ENCODE measurements around the gene NFIB. TPM values are rescaled to one million over a fixed set of nuclear protein-coding genes. Genes with fewer than 3 reads are reported as not detected.
A peak's percentile ranks its signal among the peaks of the same experiment; 100 is the strongest.

Gene NFIB
- total RNA-seq, 1 donor from 2014 or later, result 116 TPM

GRCh38 chr9:14345354-14346230 lies 31.7 kb upstream of the NFIB start:
- DNase-seq (ENCODE audit: low spot score), result no peak

- DNase-seq (ENCODE audit: low spot score), result no peak
These were observed 31.0 kb upstream of the NFIB start for GRCh38 chr9:14344941-14345353.

GRCh38 chr9:14344053-14344524 lies 30.1 kb upstream of the NFIB start:
- no peak for DNase-seq (ENCODE audit: low spot score)

- no peak for DNase-seq (ENCODE audit: low spot score)
These were observed 29.5 kb upstream of the NFIB start for GRCh38 chr9:14343261-14344031.

GRCh38 chr9:14342736-14343135 lies 28.8 kb upstream of the NFIB start:
- DNase-seq (ENCODE audit: low spot score), result no peak

DNA sequence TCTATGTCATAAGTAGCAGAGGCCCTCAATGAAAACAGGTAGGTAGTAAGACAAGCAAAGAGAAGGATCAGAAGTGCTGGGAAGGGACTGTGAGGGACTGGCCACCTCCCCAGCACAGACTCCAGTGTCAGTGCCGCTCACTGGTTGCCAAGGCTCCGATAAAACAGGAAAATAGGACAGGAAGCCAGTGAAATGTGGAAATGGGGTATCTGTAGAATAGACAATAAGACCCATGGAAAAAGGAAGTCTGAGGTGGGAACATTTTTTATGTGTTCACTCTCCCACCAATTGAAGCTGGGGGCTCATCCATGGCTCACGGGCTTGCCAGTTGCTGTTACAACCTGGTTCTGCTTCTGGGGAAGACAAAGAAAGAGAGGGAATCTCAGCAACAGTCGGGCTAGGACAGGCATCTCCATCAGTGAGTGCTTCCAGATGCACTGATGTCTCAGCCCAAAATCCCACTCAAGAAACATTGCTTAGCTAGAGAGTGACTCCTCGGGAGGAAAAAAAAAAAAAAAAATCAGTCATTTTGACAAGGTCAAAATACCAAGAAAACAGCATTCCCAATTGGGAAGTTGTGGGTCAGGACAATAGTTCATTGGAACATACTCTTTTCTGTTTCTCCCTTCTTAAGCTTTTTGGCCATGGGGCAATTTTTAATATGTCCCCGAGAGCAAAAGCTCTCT lies 27.6 kb upstream of the NFIB start:
- DNase-seq (ENCODE audit: low spot score), result no peak

GRCh38 chr9:14340994-14341393 lies 27.1 kb upstream of the NFIB start:
- no peak for DNase-seq (ENCODE audit: low spot score)

GRCh38 chr9:14340219-14340873 lies 26.4 kb upstream of the NFIB start:
- DNase-seq (ENCODE audit: low spot score), result no peak

- no peak for DNase-seq (ENCODE audit: low spot score)
These were observed 25.8 kb upstream of the NFIB start for GRCh38 chr9:14339746-14340145.

GRCh38 chr9:14337615-14338014 lies 23.7 kb upstream of the NFIB start:
- DNase-seq (ENCODE audit: low spot score), result no peak

- no peak for DNase-seq (ENCODE audit: low spot score)
These were observed 22.3 kb upstream of the NFIB start for GRCh38 chr9:14336244-14336643.

DNA sequence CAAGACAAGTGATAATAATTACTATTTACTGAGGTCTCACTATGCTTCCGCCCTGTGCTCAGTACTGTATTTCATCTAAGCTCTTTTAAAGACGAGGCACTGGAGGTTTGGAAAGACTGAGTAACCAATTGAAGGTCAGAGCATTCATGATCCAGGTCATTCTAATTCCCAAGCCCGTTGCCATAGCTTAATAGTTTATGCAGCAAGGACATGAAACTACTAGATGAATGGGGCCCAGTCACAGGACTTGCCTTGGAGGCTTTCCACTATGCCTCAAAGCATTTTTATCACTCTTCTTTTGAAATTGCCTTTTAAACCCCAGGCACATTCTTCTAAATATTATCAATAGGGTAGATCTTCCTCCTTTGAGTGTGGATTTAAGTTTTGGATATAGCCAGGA lies 17.2 kb upstream of the NFIB start:
- no peak for DNase-seq (ENCODE audit: low spot score)

DNA sequence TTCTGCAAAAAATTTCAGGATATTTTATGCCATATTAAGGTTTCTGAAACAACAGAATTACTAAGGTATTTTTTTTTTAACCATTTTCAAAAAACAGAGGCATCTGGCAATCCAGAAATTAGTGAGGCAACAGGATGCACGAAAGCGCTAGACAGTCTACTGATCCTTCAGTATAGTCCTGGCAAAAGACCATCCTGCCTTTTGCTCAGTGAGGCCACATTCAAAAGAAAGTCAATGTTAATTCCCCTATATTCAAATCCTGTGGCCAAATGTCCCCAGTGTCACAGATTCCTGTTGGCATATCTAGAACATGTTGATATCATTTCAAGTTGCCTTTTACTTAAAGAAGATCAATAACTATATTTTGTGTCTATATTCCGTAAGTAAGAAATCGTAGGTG lies 13.1 kb upstream of the NFIB start:
- DNase-seq (ENCODE audit: low spot score), result no peak

DNA sequence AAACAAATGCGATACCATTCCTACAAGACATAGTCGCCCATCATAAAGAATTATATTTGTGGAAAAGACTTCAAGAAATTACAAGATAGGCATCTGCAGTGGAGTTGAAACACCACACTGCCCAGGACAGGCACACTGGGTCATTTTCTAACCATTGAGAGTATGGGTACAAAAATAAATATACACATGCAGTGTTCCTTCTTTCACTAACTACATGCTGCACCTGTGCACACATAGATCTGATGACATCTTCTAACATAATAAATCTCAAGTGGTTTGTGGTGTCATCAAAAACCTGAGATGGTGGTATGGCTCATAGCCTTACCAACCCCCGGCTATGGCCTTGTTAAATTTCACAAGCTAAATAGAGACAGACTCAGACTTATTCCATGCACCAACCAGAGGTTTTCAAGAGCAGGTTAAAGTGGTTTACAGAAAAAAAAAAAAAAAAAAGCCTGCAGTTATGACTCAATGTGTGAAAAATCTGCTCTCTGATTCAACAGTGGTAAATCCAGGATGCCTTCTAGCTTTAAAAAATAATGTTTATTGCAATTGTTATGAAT lies 12.4 kb upstream of the NFIB start:
- no peak for DNase-seq (ENCODE audit: low spot score)

DNA sequence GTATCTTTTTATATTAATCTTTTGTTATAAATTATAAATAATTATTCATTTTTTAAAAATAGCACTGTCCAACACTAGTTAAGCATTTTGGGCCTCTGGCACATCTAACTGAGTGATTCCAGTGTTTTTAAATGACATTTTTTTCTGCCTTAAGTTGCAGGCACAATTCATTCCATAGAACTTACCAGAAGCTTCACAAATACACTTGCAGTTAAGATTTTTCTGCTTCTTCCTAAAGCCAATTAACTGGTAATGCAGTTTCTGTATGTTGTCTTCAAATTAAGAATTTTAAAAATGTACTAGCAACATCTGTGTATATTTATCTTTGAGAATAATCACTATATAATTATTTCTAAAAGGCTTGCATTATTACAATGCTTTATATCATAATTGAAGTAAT lies 11.2 kb upstream of the NFIB start:
- no peak for DNase-seq (ENCODE audit: low spot score)

DNA sequence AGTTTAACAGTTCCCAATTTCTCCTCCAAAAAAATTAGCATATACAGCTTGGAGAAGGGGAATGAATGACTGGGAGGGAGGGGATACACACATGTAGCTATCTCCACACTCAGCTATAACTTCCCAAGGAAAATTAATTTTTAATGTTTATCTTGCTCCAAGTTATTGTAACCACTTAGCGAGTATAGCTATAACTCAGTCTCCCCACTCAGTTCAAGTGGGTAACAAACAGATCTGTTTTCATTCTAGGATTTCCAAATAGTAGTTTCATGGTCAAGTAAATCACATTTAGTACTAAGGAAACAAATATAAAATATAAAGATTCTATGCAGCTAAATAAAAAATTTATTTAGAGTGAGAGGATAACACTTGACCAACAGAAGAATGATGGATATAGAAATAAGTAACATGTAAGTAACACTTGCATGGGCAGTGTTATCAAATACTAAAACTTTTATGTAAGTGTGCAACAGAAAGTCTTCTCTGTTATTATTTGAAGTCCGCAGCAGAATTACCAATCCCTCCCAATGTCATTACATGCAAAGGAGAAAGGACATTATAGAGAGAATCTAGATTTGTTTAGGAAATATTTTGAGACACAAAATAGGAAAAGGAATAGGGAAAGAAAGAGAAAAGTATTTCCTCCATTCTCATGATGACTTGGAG lies 10.2 kb upstream of the NFIB start:
- no peak for DNase-seq (ENCODE audit: low spot score)

- DNase-seq (ENCODE audit: low spot score), result no peak
These were observed 9.4 kb upstream of the NFIB start for GRCh38 chr9:14323083-14323971.

DNA sequence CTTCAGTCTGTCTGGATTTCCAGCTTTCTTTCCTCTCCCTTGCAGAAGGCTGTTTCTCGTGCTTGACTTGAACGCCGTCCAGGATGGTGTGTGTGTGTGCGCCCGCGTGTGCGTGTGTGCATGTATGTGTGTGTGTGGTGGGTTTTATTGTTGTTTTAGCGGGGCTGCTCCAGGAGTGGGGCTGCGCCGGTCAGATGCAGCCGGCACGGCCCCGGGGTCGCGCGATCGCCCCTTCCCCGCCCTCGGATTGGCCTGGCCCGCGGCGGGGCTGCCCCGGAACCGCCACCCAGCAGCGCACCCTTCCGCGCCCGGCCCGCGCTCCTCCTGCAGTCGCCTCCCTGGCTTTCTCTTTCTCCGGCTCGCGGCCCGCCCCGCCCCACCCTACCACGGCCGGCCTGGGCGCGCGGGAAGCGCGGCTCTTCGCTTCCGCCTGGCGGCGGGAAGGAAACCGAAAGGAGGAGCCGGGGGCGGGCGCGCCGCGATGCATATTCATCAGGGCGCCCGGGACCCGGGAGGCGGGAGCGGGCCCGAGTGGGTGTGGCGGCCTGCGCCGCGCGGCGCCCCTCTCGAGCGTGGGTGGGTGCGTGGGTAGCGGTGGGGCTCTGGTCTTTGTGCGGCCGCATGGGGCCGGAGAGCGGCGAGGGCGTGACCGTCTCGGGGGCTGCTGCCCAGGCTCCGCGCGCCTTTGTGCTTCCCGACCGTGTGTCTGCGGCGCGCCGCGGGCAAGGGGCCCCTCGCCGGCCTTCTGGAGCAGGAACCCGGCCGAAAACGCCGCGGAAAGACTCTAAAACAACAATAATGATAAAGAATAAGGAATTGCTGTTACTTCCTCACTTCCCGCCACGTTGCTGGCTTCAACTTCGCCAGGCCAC lies 8.5 kb upstream of the NFIB start:
- DNase-seq (ENCODE audit: low spot score), result peak; percentile 93
